Duodenal mucosa (tissue), 2 donors: ENCODE results near the gene WWOX.

Experiments
- H3K27ac ChIP-seq: one replicate; pipeline ENCODE4 v1.7.0; 2013; ENCODE audit warnings: low read depth, low read length
- H3K27me3 ChIP-seq, 2 donors: one replicate each; pipeline ENCODE4 v1.7.0; 2013; ENCODE audit warnings: low read length in 2 of 2, control low read depth in 1 of 2; ENCODE audit not compliant: insufficient read depth in 2 of 2, control insufficient read depth in 1 of 2
- H3K36me3 ChIP-seq, 2 donors: one replicate each; pipeline ENCODE4 v1.7.0; 2013; ENCODE audit warnings: low read length in 2 of 2, control low read depth in 1 of 2; ENCODE audit not compliant: insufficient read depth in 2 of 2, control insufficient read depth in 1 of 2
- H3K4me1 ChIP-seq, 2 donors: one replicate each; pipeline ENCODE4 v1.7.0; 2013; ENCODE audit warnings: low read length in 2 of 2, control low read depth in 1 of 2; ENCODE audit not compliant: insufficient read depth in 2 of 2, control insufficient read depth in 1 of 2
- H3K4me3 ChIP-seq, 2 donors: one replicate each; pipeline ENCODE4 v1.7.0; 2013; ENCODE audit warnings: low read length in 2 of 2, low read depth in 1 of 2
- H3K9ac ChIP-seq, 2 donors: one replicate each; pipeline ENCODE4 v1.7.0; 2013; ENCODE audit warnings: low read length in 2 of 2, low read depth in 1 of 2
- H3K9me3 ChIP-seq, 2 donors: one replicate each; pipeline ENCODE4 v1.7.0; 2013; ENCODE audit warnings: low read length in 2 of 2, control low read depth in 1 of 2; ENCODE audit not compliant: control insufficient read depth in 1 of 2

Gene WWOX

DNA sequence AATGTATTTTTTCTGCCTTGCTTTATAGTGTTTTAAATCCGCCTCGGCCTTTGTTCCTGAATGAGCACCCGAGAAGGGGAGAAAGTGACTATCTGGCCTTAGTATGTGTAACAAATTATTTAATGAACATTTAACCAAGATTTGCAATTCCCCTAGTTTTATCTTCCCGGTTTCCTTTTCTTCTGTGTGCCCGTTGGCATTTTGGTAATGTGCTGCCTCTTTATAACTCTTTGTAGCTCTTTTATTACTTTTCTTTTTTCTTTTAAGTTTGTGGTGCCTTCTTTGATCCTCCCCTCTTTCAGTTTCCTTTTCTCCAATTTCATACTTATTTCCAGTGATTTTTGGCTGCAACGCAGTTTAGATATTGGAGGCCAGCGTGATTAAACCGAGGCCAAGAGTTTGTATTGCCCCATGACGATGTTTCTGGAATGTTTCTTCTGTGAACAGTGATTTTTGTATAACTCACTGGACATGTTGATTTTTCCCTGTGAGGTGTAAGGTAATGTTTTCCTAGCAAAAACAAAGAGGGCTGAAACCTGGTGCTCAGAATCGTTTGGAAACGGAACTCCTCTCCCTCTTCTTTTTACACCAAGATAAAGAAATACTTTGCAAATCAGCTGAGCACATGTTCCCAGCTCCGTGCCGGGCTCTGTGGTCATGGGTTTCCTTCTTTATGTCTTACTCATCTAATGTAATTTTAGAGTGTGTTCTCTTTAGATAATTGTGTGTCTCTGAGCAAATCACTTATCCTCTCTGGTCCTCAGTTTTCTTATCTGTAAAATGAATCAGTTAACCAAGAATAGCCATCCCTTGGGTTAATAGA is 344.3 kb downstream of the WWOX start:
- Histone ChIP-seq H3K27me3 (no peaks in the 10 kb centered on the region), H3K9me3 (no peaks in the 10 kb centered on the region), H3K27ac (no peak overlapping the region), H3K4me1 (no peaks in the 10 kb centered on the region), H3K36me3 (no peaks in the 10 kb centered on the region), H3K4me3 (no peak overlapping the region), H3K9ac (no peak overlapping the region)

DNA sequence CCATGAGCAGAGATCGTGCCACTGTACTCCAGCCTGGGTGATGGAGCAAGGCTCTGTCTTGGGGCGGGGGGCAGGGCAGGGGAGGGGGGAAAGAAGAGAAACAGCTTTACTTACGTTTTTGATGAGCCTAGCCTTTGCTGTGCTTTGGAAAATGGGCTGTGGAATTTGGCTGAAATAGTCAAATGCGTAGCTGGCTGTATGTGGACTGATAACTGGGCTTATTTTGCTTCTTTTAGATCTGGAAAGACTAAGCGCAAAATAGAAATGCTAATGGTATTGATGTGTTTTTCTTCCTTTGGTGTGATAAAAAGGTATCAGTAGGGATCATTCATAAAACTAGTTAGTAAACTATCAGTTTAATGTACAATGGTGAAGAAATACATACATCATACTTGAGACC is 346.4 kb downstream of the WWOX start:
- Histone ChIP-seq H3K9ac (no peak overlapping the region), H3K27me3 (no peaks in the 10 kb centered on the region), H3K9me3 (no peaks in the 10 kb centered on the region), H3K36me3 (no peaks in the 10 kb centered on the region), H3K4me3 (no peak overlapping the region), H3K27ac (no peak overlapping the region), H3K4me1 (no peaks in the 10 kb centered on the region)

DNA sequence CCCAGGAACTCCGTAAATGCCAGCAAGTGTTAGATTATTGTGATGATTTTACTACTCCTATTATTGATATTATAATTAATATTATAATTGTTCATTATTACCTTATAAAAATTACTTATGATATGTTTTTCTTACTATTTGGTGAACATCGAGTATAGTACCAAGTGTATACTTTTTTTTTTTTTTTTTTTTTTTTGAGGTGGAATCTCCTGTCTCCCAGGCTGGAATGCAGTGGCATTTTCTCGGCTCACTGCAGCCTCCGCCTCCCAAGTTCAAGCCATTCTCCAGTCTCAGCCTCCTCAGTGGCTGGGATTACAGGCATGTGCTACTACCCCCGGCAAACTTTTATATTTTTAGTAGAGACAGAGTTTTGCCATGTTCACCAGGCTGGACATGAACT is 347.0 kb downstream of the WWOX start:
- Histone ChIP-seq H3K4me3 (no peak overlapping the region), H3K9me3 (no peaks in the 10 kb centered on the region), H3K9ac (no peak overlapping the region), H3K4me1 (no peaks in the 10 kb centered on the region), H3K27me3 (no peaks in the 10 kb centered on the region), H3K27ac (no peak overlapping the region), H3K36me3 (no peaks in the 10 kb centered on the region)

- H3K4me1 ChIP-seq = no peaks in the 10 kb centered on the region
- H3K4me3 ChIP-seq = no peak overlapping the region
- H3K9me3 ChIP-seq = no peaks in the 10 kb centered on the region
Measured at GRCh38 chr16:78446992-78447563, 347.6 kb downstream of the WWOX start.

DNA sequence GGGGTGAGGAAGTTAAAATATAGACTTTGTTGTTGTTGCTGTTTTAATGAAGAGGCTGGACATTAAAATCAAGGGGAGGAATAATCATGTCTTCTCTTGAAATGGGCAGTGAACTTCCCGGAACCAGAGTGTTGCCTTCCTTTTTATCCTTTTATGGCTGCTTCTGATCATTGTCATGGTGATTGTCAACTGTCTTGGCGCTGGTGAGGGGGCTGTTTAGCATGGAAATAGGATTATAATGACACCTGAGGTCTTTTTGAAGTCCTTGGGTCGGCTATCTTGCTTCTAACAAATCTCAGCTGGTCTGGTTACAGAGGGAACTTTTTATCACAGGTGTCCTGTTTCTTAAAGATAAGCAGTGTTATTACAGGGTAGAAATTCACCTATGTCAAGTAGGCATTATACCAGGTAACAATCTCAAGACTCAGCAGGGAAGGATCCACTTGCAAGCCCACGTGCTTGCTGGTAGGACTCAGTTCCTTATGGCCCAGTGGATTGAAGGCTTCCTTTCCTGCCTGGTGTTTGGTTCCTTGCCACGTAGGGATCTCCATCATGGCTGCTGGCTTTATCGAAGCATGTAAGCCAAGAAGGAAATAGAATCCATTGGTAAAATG is 349.3 kb downstream of the WWOX start:
- no peaks in the 10 kb centered on the region for H3K36me3 ChIP-seq

More at GRCh38 chr16:78446992-78447563, 347.6 kb downstream of the WWOX start:
- Histone ChIP-seq H3K27ac (no peak overlapping the region), H3K27me3 (no peaks in the 10 kb centered on the region), H3K36me3 (no peaks in the 10 kb centered on the region), H3K9ac (no peak overlapping the region)

GRCh38 chr16:78450255-78450654 is 350.8 kb downstream of the WWOX start:
- Histone ChIP-seq H3K36me3 (no peaks in the 10 kb centered on the region), H3K4me1 (no peaks in the 10 kb centered on the region), H3K4me3 (no peak overlapping the region), H3K27me3 (no peaks in the 10 kb centered on the region), H3K27ac (no peak overlapping the region), H3K9ac (no peak overlapping the region), H3K9me3 (no peaks in the 10 kb centered on the region)

More for the DNA sequence above, 349.3 kb downstream of the WWOX start:
- Histone ChIP-seq H3K27me3 (no peaks in the 10 kb centered on the region), H3K4me1 (no peaks in the 10 kb centered on the region), H3K9ac (no peak overlapping the region), H3K9me3 (no peaks in the 10 kb centered on the region), H3K4me3 (no peak overlapping the region), H3K27ac (no peak overlapping the region)

DNA sequence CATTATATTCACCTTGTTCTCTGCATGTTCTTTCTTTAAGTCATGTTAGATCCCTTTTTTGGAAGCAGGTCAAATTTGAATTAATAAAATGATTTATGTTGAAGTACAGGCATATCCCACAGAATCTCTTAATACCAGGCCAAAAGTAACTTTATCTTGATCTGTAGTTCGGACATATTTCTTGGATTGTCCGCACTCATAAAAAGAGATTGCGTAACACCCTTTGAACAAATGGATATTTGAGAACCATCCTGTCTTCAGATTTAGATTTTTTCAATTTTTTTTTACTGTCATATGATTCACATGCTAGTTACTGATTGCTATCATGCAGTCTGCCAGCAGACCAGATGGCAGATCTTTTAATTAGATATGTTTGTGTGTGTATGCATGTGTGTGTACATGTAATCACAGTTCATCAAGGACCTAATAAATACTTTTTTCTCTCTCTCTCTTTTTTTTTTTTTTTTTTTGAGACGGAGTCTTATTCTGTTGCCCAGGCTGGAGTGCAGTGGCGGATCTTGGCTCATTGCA is 352.6 kb downstream of the WWOX start:
- H3K9me3 ChIP-seq = no peaks in the 10 kb centered on the region
- H3K36me3 ChIP-seq = no peaks in the 10 kb centered on the region
- H3K4me1 ChIP-seq = no peaks in the 10 kb centered on the region
- H3K27me3 ChIP-seq = no peaks in the 10 kb centered on the region
- no peak overlapping the region for H3K9ac ChIP-seq
- H3K4me3 ChIP-seq = no peak overlapping the region
- H3K27ac ChIP-seq = no peak overlapping the region

GRCh38 chr16:78455861-78456260 is 356.4 kb downstream of the WWOX start:
- Histone ChIP-seq H3K9ac (no peak overlapping the region), H3K27ac (no peak overlapping the region), H3K27me3 (no peaks in the 10 kb centered on the region), H3K4me1 (no peaks in the 10 kb centered on the region), H3K4me3 (no peak overlapping the region), H3K9me3 (no peaks in the 10 kb centered on the region), H3K36me3 (no peaks in the 10 kb centered on the region)

- Histone ChIP-seq H3K9me3 (no peaks in the 10 kb centered on the region), H3K4me3 (no peak overlapping the region), H3K36me3 (no peaks in the 10 kb centered on the region), H3K4me1 (no peaks in the 10 kb centered on the region), H3K27me3 (no peaks in the 10 kb centered on the region), H3K27ac (no peak overlapping the region), H3K9ac (no peak overlapping the region)
Measured at GRCh38 chr16:78458588-78458987, 359.1 kb downstream of the WWOX start.

- H3K9ac ChIP-seq = no peak overlapping the region
- H3K27me3 ChIP-seq = no peaks in the 10 kb centered on the region
- H3K36me3 ChIP-seq = no peaks in the 10 kb centered on the region
- H3K9me3 ChIP-seq = no peaks in the 10 kb centered on the region
- no peak overlapping the region for H3K4me3 ChIP-seq
- no peak overlapping the region for H3K27ac ChIP-seq
- no peaks in the 10 kb centered on the region for H3K4me1 ChIP-seq
Measured at GRCh38 chr16:78460428-78460827, 361.0 kb downstream of the WWOX start.
